ENCODE measurements around the gene RHOF. TPM values are rescaled to one million over a fixed set of nuclear protein-coding genes. Genes with fewer than 3 reads are reported as not detected.
A peak's percentile ranks its signal among the peaks of the same experiment; 100 is the strongest.

RHOF gene
- total and polyA plus RNA-seq, 2 of the 13 experiments (the other 11 are each of a cell fraction or from before 2014, with no cell fraction given), result 14.6 to 32.2 TPM

DNA sequence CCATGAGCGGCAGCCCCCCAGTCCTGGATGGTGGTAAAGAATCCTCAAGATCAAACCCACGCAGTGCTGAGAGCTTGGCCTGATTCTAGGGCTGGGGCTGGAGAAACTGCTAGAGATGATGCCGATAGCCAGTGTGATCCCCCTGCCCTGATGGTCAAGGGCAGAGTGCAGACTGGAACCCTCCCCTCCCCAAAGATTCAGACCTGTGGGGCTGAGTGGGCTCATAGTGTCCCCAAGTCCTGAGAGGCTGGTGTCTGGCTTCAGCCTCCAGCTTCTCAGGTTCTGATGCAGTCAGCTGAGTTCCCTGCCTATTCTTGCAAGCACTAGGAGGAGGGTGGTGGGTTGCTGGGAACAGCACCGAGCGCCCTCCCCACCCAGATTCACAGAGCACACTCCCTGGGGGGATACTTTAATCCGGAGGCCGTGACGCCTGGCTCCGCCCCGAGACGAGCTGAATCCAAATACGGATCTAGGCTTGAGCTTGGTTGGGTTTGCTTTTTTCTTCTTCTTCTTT lies 11.9 kb downstream of the RHOF start:
- H3K36me3 ChIP-seq (replicated peaks in 1 of 2; ENCODE audit: control insufficient read depth in 1 of 2, insufficient read depth in 2 of 2, low read length in 2 of 2), result peaks cover 0 to 7% of the 10 kb centered on the region in 2 experiments; a peak in 2 of 5 replicates
- no peaks in the 10 kb centered on the region for H3K9me3 ChIP-seq (ENCODE audit: low read length)
- BruUV-seq (replicated peaks), result no TSS peak
- no peak for DNase-seq (ENCODE audit: low spot score)
- H3K27ac ChIP-seq (ENCODE audit: extremely low read length, insufficient read depth, low read length), result peak overlapping the region; percentile 14
- ChIA-PET POLR2A (interaction anchor here (0.6 to 2.7 kb wide), 11 partner anchors 8 to 107 kb away, joined by 3 to 18 read pairs (median 7); partner anchors contain the start of genes PSMD9, RHOF and TMEM120B), CTCF (ENCODE audit: low intra/inter-chr PET ratio, low total read pairs) (interaction anchor here (1.3 kb wide), 1 partner anchor 13 kb away, joined by 4 read pairs; no protein-coding TSS in a partner anchor)
- peak; percentile 17 for ATAC-seq
- no peak overlapping the region for H2AFZ ChIP-seq (ENCODE audit: low read length)
- 0 out of 2 replicates have a peak, but pooled peaks have one; percentile 14 for TF ChIP-seq KDM2A (CRISPR knock-in tag; IDR thresholded peaks at IDR 0.05; ENCODE audit: borderline replicate concordance, low read depth)
- TF ChIP-seq, protein P1, sequence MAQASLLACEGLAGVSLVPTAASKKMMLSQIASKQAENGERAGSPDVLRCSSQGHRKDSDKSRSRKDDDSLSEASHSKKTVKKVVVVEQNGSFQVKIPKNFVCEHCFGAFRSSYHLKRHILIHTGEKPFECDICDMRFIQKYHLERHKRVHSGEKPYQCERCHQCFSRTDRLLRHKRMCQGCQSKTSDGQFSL (CRISPR knock-in tag; IDR thresholded peaks at IDR 0.05), result no peak
- TF ChIP-seq, protein P2, sequence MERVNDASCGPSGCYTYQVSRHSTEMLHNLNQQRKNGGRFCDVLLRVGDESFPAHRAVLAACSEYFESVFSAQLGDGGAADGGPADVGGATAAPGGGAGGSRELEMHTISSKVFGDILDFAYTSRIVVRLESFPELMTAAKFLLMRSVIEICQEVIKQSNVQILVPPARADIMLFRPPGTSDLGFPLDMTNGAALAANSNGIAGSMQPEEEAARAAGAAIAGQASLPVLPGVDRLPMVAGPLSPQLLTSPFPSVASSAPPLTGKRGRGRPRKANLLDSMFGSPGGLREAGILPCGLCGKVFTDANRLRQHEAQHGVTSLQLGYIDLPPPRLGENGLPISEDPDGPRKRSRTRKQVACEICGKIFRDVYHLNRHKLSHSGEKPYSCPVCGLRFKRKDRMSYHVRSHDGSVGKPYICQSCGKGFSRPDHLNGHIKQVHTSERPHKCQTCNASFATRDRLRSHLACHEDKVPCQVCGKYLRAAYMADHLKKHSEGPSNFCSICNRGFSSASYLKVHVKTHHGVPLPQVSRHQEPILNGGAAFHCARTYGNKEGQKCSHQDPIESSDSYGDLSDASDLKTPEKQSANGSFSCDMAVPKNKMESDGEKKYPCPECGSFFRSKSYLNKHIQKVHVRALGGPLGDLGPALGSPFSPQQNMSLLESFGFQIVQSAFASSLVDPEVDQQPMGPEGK (CRISPR knock-in tag; IDR thresholded peaks at IDR 0.05), result peak; percentile 46; the same call in 1 of the 2 replicates
- intact Hi-C loops (cut with micrococcal nuclease; ENCODE audit: unreplicated experiment) (no loop called here), in situ Hi-C loops (cut with HindIII; ENCODE audit: extremely low pct_ligation_motif_present, low pct_unique_long_range_greater_than_20kb) (no loop called here)
- H3K4me3 ChIP-seq (replicated peaks in 1 of 3; ENCODE audit: insufficient read depth in 1 of 3, low read depth in 2 of 3, low read length in 3 of 3), result peak overlapping the region in 1 of 3 experiments; percentile 37; a peak in 2 of 6 replicates
- peaks cover 3% of the 10 kb centered on the region; the same call in 1 of the 2 replicates for H4K20me1 ChIP-seq (ENCODE audit: insufficient read depth, low read length)
- H3K4me1 ChIP-seq (ENCODE audit: insufficient read depth, low read length), result peaks cover 37% of the 10 kb centered on the region
- peak overlapping the region; percentile 44; the same call in 1 of the 2 replicates for H3K9ac ChIP-seq (ENCODE audit: insufficient read depth, low read depth, low read length)
- peak overlapping the region; percentile 59 for H3K4me2 ChIP-seq (ENCODE audit: low read depth, low read length)
- H3K79me2 ChIP-seq (ENCODE audit: insufficient read depth, low read length), result peaks cover 4% of the 10 kb centered on the region
- no peaks in the 10 kb centered on the region; a peak in 1 of 5 replicates for H3K27me3 ChIP-seq (ENCODE audit: control insufficient read depth in 1 of 2, insufficient read depth in 2 of 2, low read length in 2 of 2)
- 66% methylated on average over 9 of the region's 12 CpGs for WGBS (ENCODE audit: low lambda C conversion rate)
- FAIRE-seq, result no peak

DNA sequence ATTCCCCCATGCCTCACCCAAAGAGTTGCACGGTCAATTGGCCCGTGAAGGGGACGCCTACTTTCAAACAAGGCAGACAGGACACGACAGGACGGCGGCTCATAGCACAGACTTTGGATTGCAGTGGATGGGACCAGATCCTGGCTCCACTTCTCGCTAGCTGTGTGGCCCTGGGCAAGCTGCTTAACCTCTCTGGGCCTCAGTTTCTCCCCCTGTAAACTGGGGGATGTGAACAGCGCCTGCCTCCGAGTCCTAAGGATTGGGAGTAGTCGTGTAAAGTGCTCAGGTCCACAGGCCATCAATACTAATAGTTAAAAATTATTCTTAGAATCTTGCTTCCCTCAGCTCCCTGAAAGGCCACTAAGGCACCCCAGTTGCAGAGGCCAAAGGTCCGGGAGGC lies 13.1 kb downstream of the RHOF start:
- no peak for ATAC-seq
- H3K79me2 ChIP-seq (ENCODE audit: insufficient read depth, low read length), result peaks cover 4% of the 10 kb centered on the region
- H4K20me1 ChIP-seq (ENCODE audit: insufficient read depth, low read length), result 0 out of 2 replicates have a peak, but pooled peaks cover 3% of the 10 kb centered on the region
- no peak overlapping the region for H3K4me2 ChIP-seq (ENCODE audit: low read depth, low read length)
- no peak overlapping the region for H3K9ac ChIP-seq (ENCODE audit: insufficient read depth, low read depth, low read length)
- intact Hi-C loops (cut with micrococcal nuclease; ENCODE audit: unreplicated experiment), result no loop called here
- no peaks in the 10 kb centered on the region; a peak in 1 of 5 replicates for H3K27me3 ChIP-seq (ENCODE audit: control insufficient read depth in 1 of 2, insufficient read depth in 2 of 2, low read length in 2 of 2)
- CTCF ChIA-PET (ENCODE audit: low intra/inter-chr PET ratio, low total read pairs), result interaction anchor here (6.1 kb wide), 1 partner anchor 13 kb away, joined by 66 read pairs; the partner anchor contains the start of gene RHOF
- H3K27ac ChIP-seq (ENCODE audit: extremely low read length, insufficient read depth, low read length), result no peak overlapping the region
- DNase-seq (ENCODE audit: low spot score), result no peak
- peaks cover 31% of the 10 kb centered on the region for H3K4me1 ChIP-seq (ENCODE audit: insufficient read depth, low read length)
- H3K4me3 ChIP-seq (replicated peaks in 1 of 3; ENCODE audit: insufficient read depth in 1 of 3, low read depth in 2 of 3, low read length in 3 of 3), result no peak overlapping the region
- no peak for FAIRE-seq
- no peak overlapping the region for H2AFZ ChIP-seq (ENCODE audit: low read length)
- POLR2A ChIA-PET, result interaction anchor here (2.7 kb wide), 1 partner anchor 11 kb away, joined by 17 read pairs; no protein-coding TSS in a partner anchor
- WGBS (ENCODE audit: low lambda C conversion rate), result 96% methylated on average over 10 of the region's 11 CpGs
- in situ Hi-C loops (cut with HindIII; ENCODE audit: extremely low pct_ligation_motif_present, low pct_unique_long_range_greater_than_20kb), result no loop called here
- no peaks in the 10 kb centered on the region for H3K9me3 ChIP-seq (ENCODE audit: low read length)
- peaks cover 0 to 7% of the 10 kb centered on the region in 2 experiments; a peak in 2 of 5 replicates for H3K36me3 ChIP-seq (replicated peaks in 1 of 2; ENCODE audit: control insufficient read depth in 1 of 2, insufficient read depth in 2 of 2, low read length in 2 of 2)
- no TSS peak for BruUV-seq (replicated peaks)
- TF ChIP-seq RBM22 (optimal IDR thresholded peaks at IDR 0.05; ENCODE audit: low read length) (peak; percentile 61), RAD51 (IDR thresholded peaks at IDR 0.05; ENCODE audit: borderline replicate concordance) (no peak), ARNT2 (CRISPR knock-in tag; IDR thresholded peaks at IDR 0.05; ENCODE audit: low read depth) (no peak), ARNTL (CRISPR knock-in tag; IDR thresholded peaks at IDR 0.05) (no peak), ZFP36 (IDR thresholded peaks at IDR 0.05; ENCODE audit: borderline replicate concordance, low read depth, low read length, partially characterized antibody) (no peak), ZNF768 (CRISPR knock-in tag; IDR thresholded peaks at IDR 0.05) (peak; percentile 95), ZNF550 (CRISPR knock-in tag; IDR thresholded peaks at IDR 0.05; ENCODE audit: borderline replicate concordance) (no peak), PCBP2 (optimal IDR thresholded peaks at IDR 0.05; ENCODE audit: low read depth, low read length, poor library complexity, severe bottlenecking) (no peak), FLYWCH1 (CRISPR knock-in tag; IDR thresholded peaks at IDR 0.05) (no peak)
- TF ChIP-seq, protein P3, sequence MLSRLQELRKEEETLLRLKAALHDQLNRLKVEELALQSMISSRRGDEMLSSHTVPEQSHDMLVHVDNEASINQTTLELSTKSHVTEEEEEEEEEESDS (CRISPR knock-in tag; IDR thresholded peaks at IDR 0.05; ENCODE audit: borderline replicate concordance), result no peak
- TF ChIP-seq, protein P4, sequence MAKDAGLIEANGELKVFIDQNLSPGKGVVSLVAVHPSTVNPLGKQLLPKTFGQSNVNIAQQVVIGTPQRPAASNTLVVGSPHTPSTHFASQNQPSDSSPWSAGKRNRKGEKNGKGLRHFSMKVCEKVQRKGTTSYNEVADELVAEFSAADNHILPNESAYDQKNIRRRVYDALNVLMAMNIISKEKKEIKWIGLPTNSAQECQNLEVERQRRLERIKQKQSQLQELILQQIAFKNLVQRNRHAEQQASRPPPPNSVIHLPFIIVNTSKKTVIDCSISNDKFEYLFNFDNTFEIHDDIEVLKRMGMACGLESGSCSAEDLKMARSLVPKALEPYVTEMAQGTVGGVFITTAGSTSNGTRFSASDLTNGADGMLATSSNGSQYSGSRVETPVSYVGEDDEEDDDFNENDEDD (CRISPR knock-in tag; IDR thresholded peaks at IDR 0.05; ENCODE audit: borderline replicate concordance), result no peak

All from HepG2 (cell line).